ENCODE results near the gene GRB14. TPM values are rescaled to one million over a fixed set of nuclear protein-coding genes. Genes with fewer than 3 reads are reported as not detected.

The GRB14 gene
- total RNA-seq, 4 donors from 2014 or later = 6.5 to 14.6 (median 9.2) TPM

- DNase-seq (ENCODE audit: low spot score in 2 of 2) = no peak
- Histone ChIP-seq H3K27ac (no peak overlapping the region), H3K4me3 (no peak overlapping the region), H3K4me1 (no peaks in the 10 kb centered on the region), H3K36me3 (peaks cover 0 to 3% (median 0%) of the 10 kb centered on the region in 3 donors), H3K9me3 (peaks cover 0 to 16% (median 0%) of the 10 kb centered on the region in 4 donors), H3K27me3 (no peaks in the 10 kb centered on the region)
- TF ChIP-seq EP300 (IDR thresholded peaks at IDR 0.05) (no peak), POLR2A (IDR thresholded peaks at IDR 0.05) (no peak), CTCF (IDR thresholded peaks at IDR 0.05) (no peak)
- 90 to 93% methylated on average over 4 of the region's 4 CpGs for WGBS, 2 donors
Observed at GRCh38 chr2:164511738-164512137, 109.5 kb downstream of the GRB14 start.

- TF ChIP-seq EP300 (IDR thresholded peaks at IDR 0.05) = no peak
- TF ChIP-seq POLR2A (IDR thresholded peaks at IDR 0.05) = no peak
- TF ChIP-seq CTCF (IDR thresholded peaks at IDR 0.05) = no peak
- Histone ChIP-seq H3K9me3 (peaks cover 0 to 8% (median 0%) of the 10 kb centered on the region in 4 donors), H3K27ac (no peak overlapping the region), H3K4me1 (no peaks in the 10 kb centered on the region), H3K4me3 (no peak overlapping the region), H3K27me3 (no peaks in the 10 kb centered on the region), H3K36me3 (no peaks in the 10 kb centered on the region)
- WGBS, 2 donors = 72 to 74% methylated on average over 7 of the region's 7 CpGs
- no peak for DNase-seq (ENCODE audit: low spot score in 2 of 2)
Observed at GRCh38 chr2:164510895-164511294, 110.4 kb downstream of the GRB14 start.

- WGBS, 2 donors = 62 to 64% methylated on average over 4 of the region's 4 CpGs
- TF ChIP-seq EP300 (IDR thresholded peaks at IDR 0.05) (no peak), CTCF (IDR thresholded peaks at IDR 0.05) (no peak), POLR2A (IDR thresholded peaks at IDR 0.05) (no peak)
- H3K9me3 ChIP-seq = no peaks in the 10 kb centered on the region
- no peak for DNase-seq (ENCODE audit: low spot score in 2 of 2)
- no peaks in the 10 kb centered on the region for H3K36me3 ChIP-seq
- H3K4me1 ChIP-seq = no peaks in the 10 kb centered on the region
- no peaks in the 10 kb centered on the region for H3K27me3 ChIP-seq
- H3K27ac ChIP-seq = no peak overlapping the region
- no peak overlapping the region for H3K4me3 ChIP-seq
Observed at GRCh38 chr2:164509137-164509877, 112.0 kb downstream of the GRB14 start.

- Histone ChIP-seq H3K4me1 (no peaks in the 10 kb centered on the region), H3K36me3 (no peaks in the 10 kb centered on the region), H3K27me3 (no peaks in the 10 kb centered on the region), H3K4me3 (no peak overlapping the region), H3K9me3 (no peaks in the 10 kb centered on the region), H3K27ac (no peak overlapping the region)
- TF ChIP-seq CTCF (IDR thresholded peaks at IDR 0.05) = no peak
- 84 to 92% methylated on average over 4 of the region's 4 CpGs for WGBS, 2 donors
- no peak for DNase-seq (ENCODE audit: low spot score in 2 of 2)
Observed at GRCh38 chr2:164504253-164504652, 117.0 kb downstream of the GRB14 start.

- no peak overlapping the region for H3K27ac ChIP-seq
- no peaks in the 10 kb centered on the region for H3K9me3 ChIP-seq
- H3K27me3 ChIP-seq = no peaks in the 10 kb centered on the region
- WGBS, 2 donors = 92 to 94% methylated on average over 2 of the region's 2 CpGs
- no peaks in the 10 kb centered on the region for H3K36me3 ChIP-seq
- H3K4me3 ChIP-seq = no peak overlapping the region
- no peak for DNase-seq (ENCODE audit: low spot score in 2 of 2)
- TF ChIP-seq POLR2A (IDR thresholded peaks at IDR 0.05) (no peak), CTCF (IDR thresholded peaks at IDR 0.05) (no peak), EP300 (IDR thresholded peaks at IDR 0.05) (no peak)
- peaks cover 0 to 13% (median 0%) of the 10 kb centered on the region in 4 donors for H3K4me1 ChIP-seq
Observed at GRCh38 chr2:164498836-164499235, 122.4 kb downstream of the GRB14 start.

Data from tibial nerve (tissue), 4 donors.